Gastroesophageal sphincter (tissue), 4 donors: Measurements from ENCODE around the gene MRPL48. TPM values are rescaled to one million over a fixed set of nuclear protein-coding genes. Genes with fewer than 3 reads are reported as not detected.
"Not testable (repeated sequence)": the region's sequence is repeated elsewhere in the genome, so short reads cannot be mapped to it uniquely, and the experiment has no call there.

ENCODE experiments used
- ATAC-seq: fragments of 150-250 bp; one replicate; pipeline ENCODE4 v1.9.1; 2016; ENCODE audit warnings: mild to moderate bottlenecking, moderate library complexity
- H3K27ac ChIP-seq, 4 donors: fragments of 200-600 bp; sonication (generic) in 3 of 4; 1 replicate in 3 of 4; 2 replicates in 1 of 4; pipeline ENCODE4 v1.5.1; 2016 to 2019
- H3K27me3 ChIP-seq: fragments of 200-600 bp; sonication (generic); one replicate; pipeline ENCODE4 v1.5.1; 2019
- H3K36me3 ChIP-seq, 2 donors: fragments of 200-600 bp; sonication (generic); one replicate each; pipeline ENCODE4 v1.5.1; 2019; ENCODE audit warnings: control low read depth in 1 of 2
- H3K4me1 ChIP-seq, 3 donors: fragments of 200-600 bp; sonication (generic); 1 replicate in 2 of 3; 2 replicates in 1 of 3; pipeline ENCODE4 v1.5.1; 2016 to 2019; ENCODE audit warnings: control low read depth in 2 of 3
- H3K4me3 ChIP-seq, 2 donors: fragments of 200-600 bp; sonication (generic); one replicate each; pipeline ENCODE4 v1.5.1; 2019; ENCODE audit warnings: mild to moderate bottlenecking in 1 of 2, moderate library complexity in 1 of 2
- H3K9me3 ChIP-seq, 3 donors: fragments of 200-600 bp; sonication (generic); one replicate each; pipeline ENCODE4 v1.5.1; 2017 to 2019; ENCODE audit warnings: control low read depth in 2 of 3
- EP300 ChIP-seq: sonication (generic); formaldehyde crosslinking; IDR thresholded peaks from one replicate; pipeline ENCODE4 v1.6.1; 2017; ENCODE audit warnings: antibody characterized with exemption, mild to moderate bottlenecking
- POLR2A ChIP-seq, 2 donors: fragments of 450-650 bp; IDR thresholded peaks; one replicate each; pipeline ENCODE4 v1.6.1; 2017; ENCODE audit warnings: antibody characterized with exemption in 2 of 2, mild to moderate bottlenecking in 2 of 2, moderate library complexity in 1 of 2
- POLR2AphosphoS5 ChIP-seq: sonication (generic); formaldehyde crosslinking; IDR thresholded peaks from one replicate; pipeline ENCODE4 v1.6.1; 2017; ENCODE audit warnings: antibody characterized with exemption
- WGBS, 2 donors: methylation state at CpG; one replicate each; pipeline ENCODE4 v1.1.5; 2018; ENCODE audit warnings: low coverage in 1 of 2; 5-methylcytosine and 5-hydroxymethylcytosine counted together
- total RNA-seq, 4 donors: library from RNA; depleted of rRNA; stranded (reverse); fragments of >200 nt; gene quantifications; one replicate each; pipeline ENCODE4 v1.1.0, GENCODE V29; 2016
- TF ChIP-seq, protein P1 (sequence below), 4 experiments: fragments of 200-600 bp in 2 of 4; fragments of 450-650 bp in 2 of 4; sonication (generic) in 1 of 4; IDR thresholded peaks; one replicate each; pipeline ENCODE4 v1.5.1; 2017 to 2019; ENCODE audit warnings: antibody characterized with exemption in 4 of 4, mild to moderate bottlenecking in 2 of 4, moderate library complexity in 2 of 4

Gene MRPL48
- total RNA-seq, 4 donors from 2014 or later = 8.8 to 46.2 (median 22.2) TPM

DNA sequence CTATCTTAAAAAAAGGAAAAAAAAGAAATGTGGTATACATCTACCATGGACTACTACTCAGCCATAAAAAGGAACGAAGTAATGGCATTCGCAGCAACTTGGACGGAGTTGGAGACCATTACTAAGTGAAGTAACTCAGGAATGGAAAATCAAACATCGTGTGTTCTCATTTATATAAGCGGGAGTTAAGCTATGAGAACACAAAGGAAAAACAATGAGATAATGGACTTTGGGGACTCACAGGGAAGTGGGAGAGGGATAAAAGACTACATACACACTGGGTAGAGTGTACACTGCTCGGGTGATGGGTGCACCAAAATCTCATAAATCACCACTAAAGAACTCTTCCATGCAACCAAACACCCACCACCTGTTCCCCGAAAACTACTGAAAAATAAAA, 38.6 kb upstream of the MRPL48 start:
- peaks cover 0 to 68% (median 0%) of the 10 kb centered on the region in 3 donors for H3K4me1 ChIP-seq
- 89 to 93% methylated on average over 3 to 7 of the region's 7 CpGs for WGBS, 2 donors

DNA sequence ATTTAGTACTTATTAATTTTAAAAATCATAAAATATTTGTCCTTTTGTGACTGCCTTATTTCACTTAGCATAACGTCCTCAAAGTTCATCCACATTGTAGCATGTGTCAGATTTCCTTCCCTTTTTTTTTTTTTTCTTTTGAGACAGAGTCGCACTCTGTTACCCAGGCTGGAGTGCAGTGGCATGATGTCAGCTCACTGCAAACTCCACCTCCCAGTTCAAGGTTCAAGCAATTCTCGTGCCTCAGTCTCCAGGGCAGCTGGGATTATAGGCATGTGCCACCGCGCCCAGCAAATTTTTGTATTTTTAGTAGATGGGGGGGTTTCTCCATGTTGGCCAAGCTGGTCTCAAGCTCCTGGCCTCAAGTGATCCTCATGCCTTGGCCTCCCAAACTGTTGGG, 37.4 kb upstream of the MRPL48 start:
- H3K27me3 ChIP-seq = no peaks in the 10 kb centered on the region
- no peaks in the 10 kb centered on the region for H3K36me3 ChIP-seq
- H3K9me3 ChIP-seq = no peaks in the 10 kb centered on the region
- H3K27ac ChIP-seq = no peak overlapping the region
- peaks cover 0 to 66% (median 0%) of the 10 kb centered on the region in 3 donors for H3K4me1 ChIP-seq
- H3K4me3 ChIP-seq = no peak overlapping the region
- no peak for TF ChIP-seq POLR2AphosphoS5
- no peak for TF ChIP-seq EP300
- TF ChIP-seq, protein P1, sequence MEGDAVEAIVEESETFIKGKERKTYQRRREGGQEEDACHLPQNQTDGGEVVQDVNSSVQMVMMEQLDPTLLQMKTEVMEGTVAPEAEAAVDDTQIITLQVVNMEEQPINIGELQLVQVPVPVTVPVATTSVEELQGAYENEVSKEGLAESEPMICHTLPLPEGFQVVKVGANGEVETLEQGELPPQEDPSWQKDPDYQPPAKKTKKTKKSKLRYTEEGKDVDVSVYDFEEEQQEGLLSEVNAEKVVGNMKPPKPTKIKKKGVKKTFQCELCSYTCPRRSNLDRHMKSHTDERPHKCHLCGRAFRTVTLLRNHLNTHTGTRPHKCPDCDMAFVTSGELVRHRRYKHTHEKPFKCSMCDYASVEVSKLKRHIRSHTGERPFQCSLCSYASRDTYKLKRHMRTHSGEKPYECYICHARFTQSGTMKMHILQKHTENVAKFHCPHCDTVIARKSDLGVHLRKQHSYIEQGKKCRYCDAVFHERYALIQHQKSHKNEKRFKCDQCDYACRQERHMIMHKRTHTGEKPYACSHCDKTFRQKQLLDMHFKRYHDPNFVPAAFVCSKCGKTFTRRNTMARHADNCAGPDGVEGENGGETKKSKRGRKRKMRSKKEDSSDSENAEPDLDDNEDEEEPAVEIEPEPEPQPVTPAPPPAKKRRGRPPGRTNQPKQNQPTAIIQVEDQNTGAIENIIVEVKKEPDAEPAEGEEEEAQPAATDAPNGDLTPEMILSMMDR (IDR thresholded peaks at IDR 0.05) = no peak
- TF ChIP-seq POLR2A (IDR thresholded peaks at IDR 0.05) = no peak
- WGBS, 2 donors = 64 to 71% methylated on average over 4 to 5 of the region's 5 CpGs
- no peak for ATAC-seq

More for the DNA sequence above, 38.6 kb upstream of the MRPL48 start:
- no peak for ATAC-seq
- Histone ChIP-seq H3K27me3 (no peaks in the 10 kb centered on the region), H3K9me3 (no peaks in the 10 kb centered on the region), H3K27ac (no peak overlapping the region), H3K4me3 (no peak overlapping the region), H3K36me3 (no peaks in the 10 kb centered on the region)
- TF ChIP-seq EP300 (no peak), POLR2AphosphoS5 (no peak), POLR2A (IDR thresholded peaks at IDR 0.05) (no peak)
- TF ChIP-seq, protein P1 (IDR thresholded peaks at IDR 0.05) = no peak

DNA sequence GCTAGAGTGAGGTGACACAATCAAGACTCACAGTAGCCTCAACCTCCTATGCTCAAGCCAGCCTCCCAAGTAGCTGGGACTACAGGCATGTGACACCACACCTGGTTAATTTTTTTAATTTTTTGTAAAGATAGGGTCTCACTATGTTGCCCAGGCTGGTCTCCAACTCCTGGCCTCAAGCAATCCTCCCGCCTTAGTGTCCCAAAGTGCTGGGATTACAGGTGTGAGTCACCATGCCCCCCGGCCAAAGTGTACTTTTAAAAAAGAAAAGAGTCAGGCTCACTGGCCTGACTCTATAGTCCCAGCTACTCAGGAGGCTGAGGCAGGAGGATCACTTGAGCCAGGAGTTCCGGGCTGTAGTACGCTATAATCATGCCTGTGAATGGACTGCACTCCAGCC, 36.8 kb upstream of the MRPL48 start:
- peaks cover 0 to 66% (median 0%) of the 10 kb centered on the region in 3 donors for H3K4me1 ChIP-seq
- WGBS, 2 donors = 76% methylated on average over 2 of the region's 4 CpGs; no CpG with 5 or more reads in 1 of the 2 donors
- H3K27ac ChIP-seq, H3K36me3 ChIP-seq, H3K27me3 ChIP-seq, ATAC-seq, H3K4me3 ChIP-seq, H3K9me3 ChIP-seq: not testable (repeated sequence)

DNA sequence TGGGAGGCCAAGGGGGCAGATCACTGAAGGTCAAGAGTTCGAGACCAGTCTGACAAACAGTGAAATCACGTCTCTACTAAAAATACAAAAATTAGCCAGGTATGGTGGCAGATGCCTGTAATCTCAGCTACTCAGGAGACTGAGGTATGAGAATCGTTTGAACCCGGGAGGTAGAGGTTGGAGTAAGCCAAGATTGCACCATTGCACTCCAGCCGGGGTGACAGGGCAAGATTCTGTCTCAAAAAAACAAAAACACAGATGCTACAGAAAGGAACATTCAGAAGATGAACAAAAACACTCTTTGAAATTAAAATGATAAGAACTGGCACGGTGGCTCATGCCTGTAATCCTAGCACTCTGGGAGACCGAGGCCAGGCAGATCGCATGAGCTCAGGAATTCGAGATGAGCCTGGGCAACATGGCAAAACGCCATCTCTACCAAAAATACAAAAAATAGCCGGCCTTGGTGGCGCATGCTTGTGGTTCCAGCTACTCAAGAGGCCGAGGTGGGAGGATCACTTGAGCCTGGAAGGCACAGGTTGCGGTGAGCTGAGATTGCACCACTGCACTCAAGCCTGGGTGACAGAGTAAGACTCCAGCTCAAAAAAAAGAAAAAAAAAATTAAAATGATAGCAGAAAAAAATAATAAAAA, 35.3 kb upstream of the MRPL48 start:
- TF ChIP-seq, protein P1 (IDR thresholded peaks at IDR 0.05) = no peak
- TF ChIP-seq EP300 = no peak
- no peak for TF ChIP-seq POLR2AphosphoS5
- no peak for TF ChIP-seq POLR2A (IDR thresholded peaks at IDR 0.05)
- 68 to 77% methylated on average over 4 to 11 of the region's 14 CpGs for WGBS, 2 donors
- no peak for ATAC-seq
- no peak overlapping the region for H3K27ac ChIP-seq
- H3K36me3 ChIP-seq = no peaks in the 10 kb centered on the region
- no peak overlapping the region for H3K4me3 ChIP-seq
- H3K27me3 ChIP-seq = no peaks in the 10 kb centered on the region
- no peaks in the 10 kb centered on the region for H3K9me3 ChIP-seq
- peaks cover 0 to 67% (median 0%) of the 10 kb centered on the region in 3 donors for H3K4me1 ChIP-seq

DNA sequence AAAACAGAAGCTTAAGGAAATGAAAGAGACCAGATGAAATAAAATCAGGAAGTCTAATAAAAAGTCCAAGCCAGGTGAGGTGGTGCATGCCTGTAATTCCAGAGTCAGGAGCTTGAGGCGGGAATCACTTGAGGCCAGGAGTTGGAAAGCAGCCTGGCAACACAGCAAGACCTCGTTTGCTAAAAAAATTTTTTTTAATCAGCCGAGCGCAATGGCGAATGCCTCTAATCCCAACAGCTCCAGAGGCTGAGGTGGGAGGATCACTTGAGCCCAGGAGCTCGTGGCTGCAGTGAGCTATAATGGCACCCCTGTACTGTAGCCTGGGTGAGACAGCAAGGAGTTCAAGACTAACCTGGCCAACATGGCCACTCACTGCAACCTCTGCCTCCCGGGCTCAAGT, 34.8 kb upstream of the MRPL48 start:
- no peaks in the 10 kb centered on the region for H3K27me3 ChIP-seq
- ATAC-seq = no peak
- H3K4me3 ChIP-seq = no peak overlapping the region
- peaks cover 0 to 66% (median 0%) of the 10 kb centered on the region in 3 donors for H3K4me1 ChIP-seq
- H3K36me3 ChIP-seq = no peaks in the 10 kb centered on the region
- 42 to 60% methylated on average over 2 of the region's 7 CpGs for WGBS, 2 donors
- no peak overlapping the region for H3K27ac ChIP-seq
- H3K9me3 ChIP-seq = no peaks in the 10 kb centered on the region
- TF ChIP-seq POLR2A (IDR thresholded peaks at IDR 0.05) (no peak), EP300 (no peak), POLR2AphosphoS5 (no peak)
- TF ChIP-seq, protein P1 (IDR thresholded peaks at IDR 0.05) = no peak
